ENCODE measurements around the gene LRRC4B. TPM values are rescaled to one million over a fixed set of nuclear protein-coding genes. Genes with fewer than 3 reads are reported as not detected.

The LRRC4B gene
- total RNA-seq, 1 experiment from 2014 or later = 3.8 TPM

DNA sequence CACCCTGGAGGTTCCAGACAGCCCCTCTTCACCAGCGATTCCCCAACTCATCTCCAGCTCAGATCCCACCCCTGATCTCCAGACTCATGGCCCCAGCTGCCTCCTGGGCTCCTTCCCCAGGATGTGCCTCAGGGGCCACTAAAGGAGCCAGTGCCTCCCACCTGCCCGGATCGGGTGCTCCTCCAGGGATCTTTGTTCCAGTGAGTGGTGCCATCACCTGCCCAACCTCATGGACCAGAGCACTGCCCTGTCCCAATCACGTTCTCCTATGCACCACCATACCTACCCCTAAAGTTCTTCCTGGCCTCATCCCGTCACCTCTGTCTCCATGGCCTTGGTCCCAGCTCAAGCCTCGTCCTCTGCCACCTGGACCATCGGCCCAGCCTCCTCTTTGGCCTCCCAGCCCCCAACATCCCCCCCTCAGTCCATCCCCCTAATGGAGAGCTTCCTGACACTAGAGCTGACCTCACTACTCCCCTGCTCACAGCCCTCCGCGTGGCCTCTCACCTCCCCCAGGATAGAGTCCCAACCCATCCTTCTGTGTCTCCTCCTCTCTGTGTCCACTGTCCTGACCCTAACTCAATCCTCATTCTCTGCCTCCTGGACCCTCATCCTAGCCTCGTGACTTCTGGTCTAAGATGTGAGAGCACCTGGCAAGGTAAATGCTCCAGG is 82.8 kb downstream of the LRRC4B start:
- H3K9me3 Mint-ChIP-seq = peaks cover 27 to 33% of the 10 kb centered on the region in 2 experiments
- Histone ChIP-seq H2BK120ac (ENCODE audit: low read depth, low read length, poor library complexity, severe bottlenecking) (no peak overlapping the region), H3K9ac (ENCODE audit: extremely low read depth, insufficient read length, low read length) (no peak overlapping the region), H3K27me3 (ENCODE audit: insufficient read depth, low read length) (no peaks in the 10 kb centered on the region; the same call in 1 of the 2 replicates), H3K23me2 (ENCODE audit: insufficient read length, low read depth, low read length, poor library complexity, severe bottlenecking) (no peaks in the 10 kb centered on the region), H3K4me2 (ENCODE audit: insufficient read depth, insufficient read length, low read length) (no peak overlapping the region), H4K8ac (replicated peaks; ENCODE audit: insufficient read length, low read depth, low read length) (no peak overlapping the region), H3T11ph (ENCODE audit: low read length) (no peak overlapping the region), H3K27ac (ENCODE audit: insufficient read length, low read depth, low read length) (no peak overlapping the region), H2AK5ac (ENCODE audit: insufficient read length, low read length) (no peak overlapping the region), H3K18ac (ENCODE audit: insufficient read length, low read depth, low read length) (no peak overlapping the region), H2BK15ac (ENCODE audit: low read depth, low read length) (no peak overlapping the region), H2BK20ac (ENCODE audit: low read depth, low read length, poor library complexity, severe bottlenecking) (no peak overlapping the region), H2AFZ (ENCODE audit: low read length) (no peak overlapping the region), H2BK12ac (ENCODE audit: insufficient read length, low read depth, low read length) (no peak overlapping the region), H4K91ac (ENCODE audit: insufficient read length, low read depth, low read length) (no peak overlapping the region), H3K56ac (ENCODE audit: insufficient read length, low read depth, low read length) (no peak overlapping the region), H3K79me1 (ENCODE audit: insufficient read depth, low read depth, low read length, poor library complexity, severe bottlenecking) (no peaks in the 10 kb centered on the region), H3K4me1 (ENCODE audit: insufficient read depth, low read length) (no peaks in the 10 kb centered on the region), H3K14ac (ENCODE audit: insufficient read depth, low read length) (no peak overlapping the region), H4K5ac (ENCODE audit: insufficient read length, low read depth, low read length) (no peak overlapping the region), H3K23ac (ENCODE audit: insufficient read length, low read depth, low read length) (no peak overlapping the region), H4K20me1 (ENCODE audit: control insufficient read depth, insufficient read depth, insufficient read length) (no peaks in the 10 kb centered on the region), H3K4ac (ENCODE audit: low read depth, low read length) (no peak overlapping the region), H3K79me2 (ENCODE audit: insufficient read depth, low read length) (no peaks in the 10 kb centered on the region), H3K9me3 (ENCODE audit: control insufficient read depth, low read depth, low read length) (peaks cover 8% of the 10 kb centered on the region), H2BK5ac (ENCODE audit: insufficient read length, low read length) (no peak overlapping the region)
- peaks cover 15 to 24% of the 10 kb centered on the region in 2 experiments for H3K4me1 Mint-ChIP-seq
- WGBS (ENCODE audit: extremely low coverage, insufficient read length, low lambda C conversion rate) = no CpG with 5 or more reads among the region's 10 CpGs
- peaks cover 45 to 56% (median 54%) of the 10 kb centered on the region in 3 experiments for H3K36me3 Mint-ChIP-seq (ENCODE audit: insufficient read depth in 1 of 3, low read depth in 3 of 3)
- TF ChIP-seq CTCF (conservative IDR thresholded peaks at IDR 0.05) = no peak
- H3K4me3 Mint-ChIP-seq = no peak overlapping the region
- H3K27me3 Mint-ChIP-seq (ENCODE audit: low read depth) = peaks cover 54% of the 10 kb centered on the region
- no peak for DNase-seq
- H3K27ac Mint-ChIP-seq = no peak overlapping the region
